Neutrophil (primary cell): Measurements from ENCODE around the gene KLHL17.
"Not testable (repeated sequence)": the region's sequence is repeated elsewhere in the genome, so short reads cannot be mapped to it uniquely, and the experiment has no call there.

Experiments used
- H3K27ac ChIP-seq: fragments of 200-600 bp; sonication (generic); 2 replicates; pipeline ENCODE4 v1.5.1; 2016; ENCODE audit warnings: mild to moderate bottlenecking, moderate library complexity
- H3K27me3 ChIP-seq: fragments of 200-600 bp; sonication (generic); 2 replicates; pipeline ENCODE4 v1.6.0; 2016; ENCODE audit warnings: mild to moderate bottlenecking
- H3K36me3 ChIP-seq: fragments of 200-600 bp; sonication (generic); 2 replicates; pipeline ENCODE4 v1.5.1; 2017
- H3K4me1 ChIP-seq, 2 experiments: fragments of 200-600 bp in 1 of 2; sonication (generic) in 1 of 2; 1 replicate in 1 of 2; 2 replicates in 1 of 2; pipeline versions ENCODE4 v1.5.1 to v1.6.1; 2013 to 2016; ENCODE audit warnings: low read depth in 1 of 2, low read length in 1 of 2, mild to moderate bottlenecking in 1 of 2, moderate library complexity in 1 of 2; ENCODE audit not compliant: control insufficient read depth in 1 of 2, insufficient read depth in 1 of 2
- H3K4me3 ChIP-seq, 2 experiments: fragments of 200-600 bp in 1 of 2; sonication (generic) in 1 of 2; 1 replicate in 1 of 2; 2 replicates in 1 of 2; pipeline ENCODE4 v1.5.1; 2013 to 2016; ENCODE audit warnings: low read depth in 1 of 2, low read length in 1 of 2, mild to moderate bottlenecking in 1 of 2, moderate library complexity in 1 of 2
- H3K9me3 ChIP-seq: fragments of 200-600 bp; sonication (generic); 2 replicates; pipeline ENCODE4 v1.5.1; 2016
- TF ChIP-seq, protein P1 (sequence below): fragments of 200-600 bp; sonication (generic); IDR thresholded peaks from 2 replicates; pipeline ENCODE4 v1.5.1; 2016; ENCODE audit warnings: antibody characterized with exemption

KLHL17 gene

GRCh38 chr1:973459-974292 lies 13.3 kb downstream of the KLHL17 start:
- no peak overlapping the region for H3K27ac ChIP-seq
- no peak overlapping the region for H3K4me3 ChIP-seq
- TF ChIP-seq, protein P1, sequence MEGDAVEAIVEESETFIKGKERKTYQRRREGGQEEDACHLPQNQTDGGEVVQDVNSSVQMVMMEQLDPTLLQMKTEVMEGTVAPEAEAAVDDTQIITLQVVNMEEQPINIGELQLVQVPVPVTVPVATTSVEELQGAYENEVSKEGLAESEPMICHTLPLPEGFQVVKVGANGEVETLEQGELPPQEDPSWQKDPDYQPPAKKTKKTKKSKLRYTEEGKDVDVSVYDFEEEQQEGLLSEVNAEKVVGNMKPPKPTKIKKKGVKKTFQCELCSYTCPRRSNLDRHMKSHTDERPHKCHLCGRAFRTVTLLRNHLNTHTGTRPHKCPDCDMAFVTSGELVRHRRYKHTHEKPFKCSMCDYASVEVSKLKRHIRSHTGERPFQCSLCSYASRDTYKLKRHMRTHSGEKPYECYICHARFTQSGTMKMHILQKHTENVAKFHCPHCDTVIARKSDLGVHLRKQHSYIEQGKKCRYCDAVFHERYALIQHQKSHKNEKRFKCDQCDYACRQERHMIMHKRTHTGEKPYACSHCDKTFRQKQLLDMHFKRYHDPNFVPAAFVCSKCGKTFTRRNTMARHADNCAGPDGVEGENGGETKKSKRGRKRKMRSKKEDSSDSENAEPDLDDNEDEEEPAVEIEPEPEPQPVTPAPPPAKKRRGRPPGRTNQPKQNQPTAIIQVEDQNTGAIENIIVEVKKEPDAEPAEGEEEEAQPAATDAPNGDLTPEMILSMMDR = no peak
- peaks cover 3 to 5% of the 10 kb centered on the region in 2 experiments for H3K4me1 ChIP-seq
- H3K9me3 ChIP-seq = no peaks in the 10 kb centered on the region
- peaks cover 79% of the 10 kb centered on the region for H3K27me3 ChIP-seq
- H3K36me3 ChIP-seq = no peaks in the 10 kb centered on the region

DNA sequence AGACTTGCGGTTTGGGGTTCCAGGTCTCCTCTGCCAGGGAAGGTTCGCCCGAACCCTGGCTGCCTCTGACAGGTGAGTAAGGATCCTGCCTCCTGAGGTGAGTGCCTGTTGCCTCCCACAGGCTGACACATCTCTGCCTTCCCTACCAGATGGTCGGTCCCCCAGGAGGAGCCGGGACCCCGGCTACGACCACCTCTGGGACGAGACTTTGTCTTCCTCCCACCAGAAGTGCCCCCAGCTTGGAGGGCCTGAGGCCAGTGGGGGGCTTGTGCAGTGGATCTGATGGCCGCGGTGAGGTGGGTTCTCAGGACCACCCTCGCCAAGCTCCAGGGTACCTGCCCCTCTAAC lies 13.9 kb downstream of the KLHL17 start:
- Histone ChIP-seq H3K4me3 (no peak overlapping the region), H3K27ac (no peak overlapping the region), H3K4me1 (peaks cover 3 to 5% of the 10 kb centered on the region in 2 experiments), H3K36me3 (no peaks in the 10 kb centered on the region), H3K9me3 (no peaks in the 10 kb centered on the region), H3K27me3 (peaks cover 74% of the 10 kb centered on the region)
- TF ChIP-seq, protein P1 = no peak

DNA sequence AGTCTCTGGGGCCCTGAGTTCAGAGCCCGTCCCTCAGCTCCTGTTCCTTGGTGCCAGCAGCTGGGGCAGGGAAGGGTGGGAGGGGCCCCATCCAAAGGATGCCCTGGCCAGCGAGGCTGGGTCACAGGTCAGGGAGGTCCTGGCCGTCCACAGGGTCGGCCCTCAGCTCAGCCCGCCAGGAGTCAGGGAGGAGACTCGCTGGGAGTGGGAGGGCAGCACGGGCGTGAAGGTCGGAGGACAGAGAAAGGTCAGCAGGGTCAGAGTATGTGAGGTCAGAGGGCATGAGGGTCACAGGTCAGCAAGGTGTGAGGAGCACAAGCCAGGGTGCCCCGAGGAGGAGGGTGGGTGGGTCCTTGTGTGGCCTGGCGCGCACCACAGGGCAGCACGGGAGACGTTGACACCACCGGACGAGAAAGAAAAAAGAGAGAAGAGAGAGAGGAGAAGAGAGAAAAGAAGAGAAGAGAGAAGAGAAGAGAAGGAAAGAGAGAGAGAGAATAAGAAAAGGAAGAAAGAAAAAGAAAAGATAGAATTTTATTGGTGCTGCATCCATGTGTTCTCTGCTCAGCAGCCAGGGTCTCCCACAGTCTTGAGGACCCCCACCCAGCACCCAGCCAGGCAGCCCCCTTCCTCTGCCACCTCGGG lies 14.4 kb downstream of the KLHL17 start:
- Histone ChIP-seq H3K9me3 (no peaks in the 10 kb centered on the region), H3K4me1 (peaks cover 3 to 5% of the 10 kb centered on the region in 2 experiments), H3K36me3 (no peaks in the 10 kb centered on the region), H3K27me3 (peaks cover 73% of the 10 kb centered on the region), H3K27ac (no peak overlapping the region), H3K4me3 (no peak overlapping the region)
- TF ChIP-seq, protein P1 = no peak

DNA sequence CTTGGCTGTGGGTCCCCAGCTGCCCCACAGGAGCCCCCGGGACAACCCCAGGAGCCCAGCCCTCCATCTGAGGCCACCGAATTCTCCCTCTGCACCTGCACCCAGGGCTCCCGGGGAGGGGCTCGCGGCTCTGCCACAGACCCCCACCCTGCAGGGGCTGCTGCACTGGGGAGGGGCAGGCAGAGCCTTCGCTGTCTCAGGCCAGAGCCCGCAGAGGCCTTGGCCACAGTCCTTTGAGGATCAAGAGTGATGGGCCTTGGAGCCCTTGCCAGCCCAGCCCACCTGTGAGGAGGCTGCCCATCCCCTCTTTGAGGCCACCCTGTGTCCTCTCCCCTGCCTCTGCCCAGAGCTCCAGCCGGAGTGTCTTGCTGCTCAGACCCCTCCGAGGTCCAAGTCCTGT lies 15.0 kb downstream of the KLHL17 start:
- Histone ChIP-seq H3K4me1 (peaks cover 3 to 5% of the 10 kb centered on the region in 2 experiments), H3K4me3 (no peak overlapping the region), H3K9me3 (no peaks in the 10 kb centered on the region), H3K27ac (no peak overlapping the region), H3K36me3 (no peaks in the 10 kb centered on the region), H3K27me3 (peaks cover 71% of the 10 kb centered on the region)
- TF ChIP-seq, protein P1 = no peak

DNA sequence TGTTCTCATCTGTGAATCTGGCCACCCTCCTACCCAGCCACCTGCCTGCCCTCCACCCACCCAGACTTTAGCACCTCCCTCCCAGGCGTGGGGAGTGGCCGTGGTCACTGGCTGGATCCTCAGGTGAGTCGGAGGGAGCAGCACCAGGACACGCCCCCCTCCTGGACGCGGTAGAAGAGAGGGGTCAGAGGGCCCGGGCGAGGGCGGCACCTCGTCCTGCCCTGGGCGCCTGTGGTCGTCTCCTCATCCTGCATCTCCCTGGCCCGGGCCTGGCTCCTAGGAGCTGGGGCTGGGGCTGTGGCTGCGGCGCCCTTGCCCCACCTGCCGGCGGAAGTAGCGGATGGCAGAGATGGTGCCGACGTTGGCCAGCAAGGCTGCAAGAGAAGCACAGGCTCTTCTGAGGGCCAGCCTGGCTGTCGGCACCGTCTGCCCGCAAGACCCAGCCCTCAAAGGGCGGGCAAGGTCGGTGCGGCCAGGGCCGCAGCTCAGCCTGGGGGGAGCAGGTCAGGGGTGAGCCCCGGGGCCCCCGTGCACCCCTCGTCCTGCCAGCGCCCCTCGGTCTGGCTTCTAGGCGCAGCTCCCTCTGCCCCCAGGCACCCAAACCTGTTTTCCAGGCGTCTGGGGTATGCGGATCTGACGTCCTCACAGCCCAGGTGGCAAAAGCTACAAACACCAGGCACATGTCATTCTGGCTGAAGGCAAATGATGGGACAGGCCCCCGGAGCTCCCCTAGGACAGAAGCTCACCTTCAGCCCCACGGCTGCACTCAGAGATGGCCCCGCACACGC lies 15.7 kb downstream of the KLHL17 start:
- Histone ChIP-seq H3K27ac (no peak overlapping the region), H3K4me3 (no peak overlapping the region), H3K9me3 (no peaks in the 10 kb centered on the region), H3K36me3 (no peaks in the 10 kb centered on the region), H3K4me1 (peaks cover 3 to 5% of the 10 kb centered on the region in 2 experiments), H3K27me3 (peaks cover 71% of the 10 kb centered on the region)
- TF ChIP-seq, protein P1 = no peak

DNA sequence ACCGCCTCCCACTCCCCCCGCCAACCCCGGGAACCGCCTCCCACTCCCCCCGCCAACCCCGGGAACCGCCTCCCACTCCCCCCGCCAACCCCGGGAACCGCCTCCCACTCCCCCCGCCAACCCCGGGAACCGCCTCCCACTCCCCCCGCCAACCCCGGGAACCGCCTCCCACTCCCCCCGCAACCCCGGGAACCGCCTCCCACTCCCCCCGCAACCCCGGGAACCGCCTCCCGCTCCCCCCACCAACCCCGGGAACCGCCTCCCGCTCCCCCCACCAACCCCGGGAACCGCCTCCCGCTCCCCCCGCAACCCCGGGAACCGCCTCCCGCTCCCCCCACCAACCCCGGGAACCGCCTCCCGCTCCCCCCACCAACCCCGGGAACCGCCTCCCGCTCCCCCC lies 16.4 kb downstream of the KLHL17 start:
- not testable (repeated sequence) for H3K4me1 ChIP-seq, H3K4me3 ChIP-seq, H3K9me3 ChIP-seq, H3K36me3 ChIP-seq, H3K27ac ChIP-seq
- H3K27me3 ChIP-seq = peaks cover 71% of the 10 kb centered on the region
